ENCODE measurements around the gene IL13. TPM values are rescaled to one million over a fixed set of nuclear protein-coding genes. Genes with fewer than 3 reads are reported as not detected.

The IL13 gene
- total RNA-seq, 3 donors from 2014 or later = not detected

GRCh38 chr5:132639706-132640130 lies 18.3 kb upstream of the IL13 start:
- ATAC-seq (no peak), DNase-seq (no peak)
- no peaks in the 10 kb centered on the region for H3K9me3 ChIP-seq
- TF ChIP-seq CTCF (IDR thresholded peaks at IDR 0.05) = no peak
- no peaks in the 10 kb centered on the region for H3K36me3 ChIP-seq (ENCODE audit: low read depth)
- intact Hi-C loops (cut with DNase I, micrococcal nuclease) = no loop called here
- H3K4me3 ChIP-seq = no peak overlapping the region
- H3K4me1 ChIP-seq (ENCODE audit: low read depth) = no peaks in the 10 kb centered on the region

GRCh38 chr5:132640613-132641012 lies 17.4 kb upstream of the IL13 start:
- Histone ChIP-seq H3K4me3 (no peak overlapping the region), H3K36me3 (ENCODE audit: low read depth) (no peaks in the 10 kb centered on the region), H3K9me3 (no peaks in the 10 kb centered on the region), H3K4me1 (ENCODE audit: low read depth) (no peaks in the 10 kb centered on the region)
- ATAC-seq = no peak
- DNase-seq = no peak
- no peak for TF ChIP-seq CTCF (IDR thresholded peaks at IDR 0.05)
- intact Hi-C loops (cut with DNase I, micrococcal nuclease) = no loop called here

- TF ChIP-seq CTCF (IDR thresholded peaks at IDR 0.05) = no peak
- H3K4me1 ChIP-seq (ENCODE audit: low read depth) = no peaks in the 10 kb centered on the region
- no peak overlapping the region for H3K4me3 ChIP-seq
- H3K36me3 ChIP-seq (ENCODE audit: low read depth) = no peaks in the 10 kb centered on the region
- no peak for ATAC-seq
- no peak for DNase-seq
- H3K9me3 ChIP-seq = no peaks in the 10 kb centered on the region
- intact Hi-C loops (cut with DNase I, micrococcal nuclease) = no loop called here
Measured at GRCh38 chr5:132641241-132641723, 16.7 kb upstream of the IL13 start.

GRCh38 chr5:132641841-132642240 lies 16.1 kb upstream of the IL13 start:
- no peaks in the 10 kb centered on the region for H3K9me3 ChIP-seq
- H3K36me3 ChIP-seq (ENCODE audit: low read depth) = no peaks in the 10 kb centered on the region
- no peak for TF ChIP-seq CTCF (IDR thresholded peaks at IDR 0.05)
- no peaks in the 10 kb centered on the region for H3K4me1 ChIP-seq (ENCODE audit: low read depth)
- intact Hi-C loops (cut with DNase I, micrococcal nuclease) = no loop called here
- DNase-seq (no peak), ATAC-seq (no peak)
- H3K4me3 ChIP-seq = no peak overlapping the region

- Histone ChIP-seq H3K36me3 (ENCODE audit: low read depth) (no peaks in the 10 kb centered on the region), H3K4me1 (ENCODE audit: low read depth) (no peaks in the 10 kb centered on the region), H3K4me3 (no peak overlapping the region), H3K9me3 (no peaks in the 10 kb centered on the region)
- ATAC-seq (no peak), DNase-seq (no peak)
- no peak for TF ChIP-seq CTCF (IDR thresholded peaks at IDR 0.05)
- intact Hi-C loops (cut with DNase I, micrococcal nuclease) = no loop called here
Measured at GRCh38 chr5:132644177-132644576, 13.8 kb upstream of the IL13 start.

Data from mucosa of descending colon (tissue), 3 donors.